Measurements from ENCODE around the gene KRTAP29-1. TPM values are rescaled to one million over a fixed set of nuclear protein-coding genes. Genes with fewer than 3 reads are reported as not detected.
"Not testable (repeated sequence)": the region's sequence is repeated elsewhere in the genome, so short reads cannot be mapped to it uniquely, and the experiment has no call there.

Gene KRTAP29-1
- total RNA-seq, 1 donor: not detected

DNA sequence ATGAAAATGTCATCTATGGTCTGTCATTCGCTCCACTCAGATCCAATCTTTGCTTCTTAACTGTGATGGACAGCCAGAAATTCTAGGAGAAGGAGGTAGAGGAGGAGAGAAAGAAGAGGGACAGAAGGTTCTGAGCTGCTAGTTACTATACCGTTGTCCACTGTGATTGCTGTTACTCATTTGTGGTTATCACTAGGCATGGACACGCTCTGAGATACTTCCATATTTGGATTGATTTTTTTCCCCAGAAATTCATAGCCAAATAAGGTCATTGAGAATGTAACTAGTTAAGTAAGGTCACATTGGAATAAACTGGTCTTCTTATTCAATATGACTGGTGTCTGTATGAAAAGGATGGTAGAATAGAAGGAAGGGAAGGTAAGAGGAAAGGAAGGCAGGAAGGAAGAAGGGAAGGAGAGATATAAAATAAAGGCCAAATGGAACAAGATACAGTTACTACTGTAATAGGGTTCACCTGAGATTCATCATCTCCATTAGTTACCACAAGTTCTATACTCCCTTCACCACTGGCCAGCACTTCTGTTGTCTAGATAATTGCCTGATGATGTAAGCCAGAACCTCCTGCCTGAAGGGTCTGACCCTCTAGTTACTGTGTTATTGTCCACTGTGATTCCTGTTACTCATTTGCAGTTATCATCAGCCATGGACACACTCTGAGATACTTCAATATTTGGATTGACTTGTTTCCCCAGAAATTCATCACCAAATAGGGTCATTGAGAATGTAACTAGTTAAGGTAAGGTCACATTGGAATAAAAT lies 24.3 kb downstream of the KRTAP29-1 start:
- TF ChIP-seq, protein P1, sequence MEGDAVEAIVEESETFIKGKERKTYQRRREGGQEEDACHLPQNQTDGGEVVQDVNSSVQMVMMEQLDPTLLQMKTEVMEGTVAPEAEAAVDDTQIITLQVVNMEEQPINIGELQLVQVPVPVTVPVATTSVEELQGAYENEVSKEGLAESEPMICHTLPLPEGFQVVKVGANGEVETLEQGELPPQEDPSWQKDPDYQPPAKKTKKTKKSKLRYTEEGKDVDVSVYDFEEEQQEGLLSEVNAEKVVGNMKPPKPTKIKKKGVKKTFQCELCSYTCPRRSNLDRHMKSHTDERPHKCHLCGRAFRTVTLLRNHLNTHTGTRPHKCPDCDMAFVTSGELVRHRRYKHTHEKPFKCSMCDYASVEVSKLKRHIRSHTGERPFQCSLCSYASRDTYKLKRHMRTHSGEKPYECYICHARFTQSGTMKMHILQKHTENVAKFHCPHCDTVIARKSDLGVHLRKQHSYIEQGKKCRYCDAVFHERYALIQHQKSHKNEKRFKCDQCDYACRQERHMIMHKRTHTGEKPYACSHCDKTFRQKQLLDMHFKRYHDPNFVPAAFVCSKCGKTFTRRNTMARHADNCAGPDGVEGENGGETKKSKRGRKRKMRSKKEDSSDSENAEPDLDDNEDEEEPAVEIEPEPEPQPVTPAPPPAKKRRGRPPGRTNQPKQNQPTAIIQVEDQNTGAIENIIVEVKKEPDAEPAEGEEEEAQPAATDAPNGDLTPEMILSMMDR (IDR thresholded peaks at IDR 0.05; ENCODE audit: insufficient read depth, low read depth, low read length): no peak
- no peak for DNase-seq (ENCODE audit: low read depth)
- H3K4me3 ChIP-seq (ENCODE audit: low read depth, low read length): no peak overlapping the region

DNA sequence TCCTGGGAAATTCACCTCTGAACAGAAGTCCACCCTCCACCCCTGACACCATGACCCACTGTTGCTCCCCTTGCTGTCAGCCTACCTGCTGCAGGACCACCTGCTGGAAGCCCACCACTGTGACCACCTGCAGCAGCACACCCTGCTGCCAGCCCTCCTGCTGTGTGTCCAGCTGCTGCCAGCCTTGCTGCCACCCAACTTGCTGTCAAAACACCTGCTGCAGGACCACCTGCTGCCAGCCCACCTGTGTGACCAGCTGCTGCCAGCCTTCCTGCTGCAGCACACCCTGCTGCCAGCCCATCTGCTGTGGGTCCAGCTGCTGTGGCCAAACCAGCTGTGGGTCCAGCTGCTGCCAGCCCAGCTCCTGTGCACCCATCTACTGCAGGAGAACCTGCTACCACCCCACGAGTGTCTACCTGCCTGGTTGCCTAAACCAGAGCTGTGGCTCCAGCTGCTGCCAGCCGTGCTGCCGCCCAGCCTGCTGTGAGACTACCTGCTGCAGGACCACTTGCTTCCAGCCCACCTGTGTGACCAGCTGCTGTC lies 26.9 kb downstream of the KRTAP29-1 start, which contains the start of gene KRTAP9-7:
KRTAP9-7 (plus strand) TSS at position 51 of the 543 bp plus-strand sequence; CDS start at position 51, 0 bp downstream.
- H3K4me3 ChIP-seq (ENCODE audit: low read depth, low read length); DNase-seq (ENCODE audit: low read depth): not testable (repeated sequence)

DNA sequence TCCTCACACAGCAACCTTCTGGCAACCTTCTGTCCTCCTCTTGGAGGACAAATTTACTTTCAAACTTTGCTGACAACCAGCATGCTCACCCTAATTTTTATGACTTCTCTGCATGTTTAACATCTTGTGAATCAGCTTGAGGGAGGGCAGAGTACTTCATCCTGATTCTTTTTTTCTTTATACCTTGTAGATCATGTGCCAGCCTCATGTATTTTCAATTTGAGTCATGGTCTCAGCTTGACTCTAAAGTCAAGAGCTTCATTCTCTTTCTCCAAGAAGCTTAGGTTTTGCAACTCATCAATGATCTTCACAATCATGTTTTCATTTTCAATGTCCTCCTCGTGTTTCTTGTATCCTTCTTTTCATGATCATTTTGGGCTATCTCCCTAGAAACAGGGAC lies 30.8 kb downstream of the KRTAP29-1 start:
- H3K4me3 ChIP-seq (ENCODE audit: low read depth, low read length): no peak overlapping the region
- TF ChIP-seq, protein P1 (IDR thresholded peaks at IDR 0.05; ENCODE audit: insufficient read depth, low read depth, low read length): no peak
- no peak for DNase-seq (ENCODE audit: low read depth)

DNA sequence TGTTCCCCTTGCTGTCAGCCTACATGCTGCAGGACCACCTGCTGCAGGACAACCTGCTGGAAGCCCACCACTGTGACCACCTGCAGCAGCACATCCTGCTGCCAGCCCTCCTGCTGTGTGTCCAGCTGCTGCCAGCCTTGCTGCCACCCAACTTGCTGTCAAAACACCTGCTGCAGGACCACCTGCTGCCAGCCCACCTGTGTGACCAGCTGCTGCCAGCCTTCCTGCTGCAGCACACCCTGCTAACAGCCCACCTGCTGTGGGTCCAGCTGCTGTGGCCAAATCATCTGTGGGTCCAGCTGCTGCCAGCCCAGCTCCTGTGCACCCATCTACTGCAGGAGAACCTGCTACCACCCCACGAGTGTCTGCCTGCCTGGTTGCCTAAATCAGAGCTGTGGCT lies 31.3 kb downstream of the KRTAP29-1 start:
- not testable (repeated sequence) for DNase-seq (ENCODE audit: low read depth); H3K4me3 ChIP-seq (ENCODE audit: low read depth, low read length)

DNA sequence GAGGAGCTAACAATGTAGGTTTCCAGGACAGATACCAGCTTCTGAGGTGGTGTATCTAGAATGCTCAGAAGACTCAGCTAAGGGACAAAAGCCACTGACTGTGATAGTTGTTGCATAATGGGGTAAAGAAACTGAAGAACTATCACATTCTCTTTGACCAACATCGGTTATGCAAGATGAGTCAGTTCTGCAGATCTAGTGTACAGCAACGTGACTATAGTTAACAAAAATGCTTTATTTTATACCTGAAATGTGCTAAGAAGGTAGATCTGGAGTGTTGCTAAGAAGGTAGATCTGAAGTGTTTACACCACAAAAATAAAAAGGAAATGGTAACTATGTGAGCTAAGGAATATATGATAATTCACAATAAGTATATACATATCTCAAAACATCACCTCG lies 34.9 kb downstream of the KRTAP29-1 start:
- TF ChIP-seq, protein P1 (IDR thresholded peaks at IDR 0.05; ENCODE audit: insufficient read depth, low read depth, low read length): no peak
- no peak overlapping the region for H3K4me3 ChIP-seq (ENCODE audit: low read depth, low read length)
- DNase-seq (ENCODE audit: low read depth): no peak

DNA sequence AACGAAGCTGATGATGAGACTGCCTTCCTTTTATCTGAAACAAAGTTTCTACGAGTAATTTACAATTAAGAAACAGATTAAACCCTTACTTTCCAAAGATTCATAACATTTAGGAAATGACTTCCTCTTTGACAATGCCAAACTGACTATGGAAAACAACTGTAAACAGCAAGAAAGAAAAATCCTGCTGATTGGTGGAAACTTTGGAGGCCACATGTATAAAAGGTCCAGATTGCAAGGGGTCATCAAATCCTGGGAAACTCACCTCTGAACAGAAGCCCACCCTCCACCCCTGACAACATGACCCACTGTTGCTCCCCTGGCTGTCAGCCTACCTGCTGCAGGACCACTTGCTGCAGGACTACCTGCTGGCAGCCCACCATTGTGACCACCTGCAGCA lies 37.6 kb downstream of the KRTAP29-1 start, which contains the start of gene KRTAP9-6:
KRTAP9-6 (plus strand) TSS at position 301 of the 400 bp plus-strand sequence; CDS start at position 301, 0 bp downstream.
- H3K4me3 ChIP-seq (ENCODE audit: low read depth, low read length): no peak within 1 kb of the TSS
- DNase-seq (ENCODE audit: low read depth): no peak
- TF ChIP-seq, protein P1 (IDR thresholded peaks at IDR 0.05; ENCODE audit: insufficient read depth, low read depth, low read length): no peak

DNA sequence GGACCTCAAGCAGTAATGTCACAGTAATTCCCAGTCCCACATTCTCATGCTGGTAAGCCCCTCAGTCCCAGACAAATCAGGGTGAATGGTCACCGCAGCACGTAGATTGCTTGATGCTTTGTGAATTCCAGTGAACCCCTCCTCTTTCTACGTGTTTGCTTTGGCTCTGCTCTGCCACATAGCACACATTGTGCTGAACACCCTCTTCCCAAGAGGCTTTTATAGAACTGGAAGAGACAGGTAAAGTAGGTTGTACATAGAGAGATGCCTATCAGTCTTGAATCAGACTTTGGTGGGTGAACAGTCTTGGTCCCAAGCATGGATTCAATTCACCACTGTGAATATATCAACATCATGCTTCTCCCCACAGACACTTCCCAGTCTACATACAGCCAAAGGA lies 38.1 kb downstream of the KRTAP29-1 start:
- DNase-seq (ENCODE audit: low read depth): no peak
- H3K4me3 ChIP-seq (ENCODE audit: low read depth, low read length): no peak overlapping the region
- TF ChIP-seq, protein P1 (IDR thresholded peaks at IDR 0.05; ENCODE audit: insufficient read depth, low read depth, low read length): no peak

DNA sequence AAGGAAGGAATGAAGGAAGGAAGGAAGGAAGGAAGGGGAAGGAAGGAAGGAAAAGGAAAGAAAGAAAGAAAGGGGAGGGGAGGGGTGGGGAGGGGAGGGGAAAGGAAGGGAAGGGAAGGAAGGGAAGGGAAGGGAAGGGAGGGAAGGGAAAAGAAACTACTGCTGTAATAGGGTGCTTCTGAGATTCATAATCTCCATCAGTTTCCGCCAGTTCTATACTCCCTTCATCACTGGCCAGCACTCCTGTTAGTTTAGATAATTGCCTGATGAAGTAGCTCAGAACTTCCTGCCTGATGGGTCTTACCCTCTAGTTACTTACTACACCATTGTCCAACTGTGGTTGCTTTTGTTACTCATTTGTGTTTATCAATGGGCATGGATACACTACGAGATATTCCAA lies 39.4 kb downstream of the KRTAP29-1 start:
- no peak for DNase-seq (ENCODE audit: low read depth)
- no peak overlapping the region for H3K4me3 ChIP-seq (ENCODE audit: low read depth, low read length)
- TF ChIP-seq, protein P1 (IDR thresholded peaks at IDR 0.05; ENCODE audit: insufficient read depth, low read depth, low read length): no peak

Data from fibroblast of villous mesenchyme (primary cell).